GM19240 (cell line): Measurements from ENCODE around the gene RABEPK.
"Not testable (repeated sequence)": the region's sequence is repeated elsewhere in the genome, so short reads cannot be mapped to it uniquely, and the experiment has no call there.

ENCODE experiments used
- DNase-seq: peaks from one replicate; pipeline ENCODE4 v3.0.0; 2011; ENCODE audit warnings: low spot score; ENCODE audit not compliant: insufficient read length

Gene RABEPK

GRCh38 chr9:125194466-125194865 lies 5.9 kb upstream of the RABEPK start:
- not testable (repeated sequence) for DNase-seq

DNA sequence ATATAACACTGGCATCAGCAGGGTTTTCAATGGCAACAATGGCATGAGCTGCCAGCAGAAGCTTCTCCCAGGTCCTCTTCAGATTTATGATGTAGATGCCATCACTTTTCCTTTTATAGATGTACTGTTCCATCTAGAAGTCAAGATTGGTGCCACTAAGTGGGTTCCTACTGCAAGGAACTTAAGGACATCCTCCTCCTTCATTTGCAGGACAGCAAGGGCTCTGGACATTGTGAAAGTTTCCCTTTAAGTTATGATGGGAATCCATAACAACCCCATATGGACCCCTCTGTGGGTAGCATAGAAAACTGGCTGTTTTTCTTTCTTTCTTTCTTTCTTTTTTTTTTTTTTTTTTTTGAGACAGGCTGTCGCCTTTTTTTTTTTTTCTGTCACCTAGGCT lies 4.8 kb upstream of the RABEPK start:
- not testable (repeated sequence) for DNase-seq

GRCh38 chr9:125202846-125203618 lies 2.7 kb downstream of the RABEPK start:
- no peak for DNase-seq

GRCh38 chr9:125204477-125204876 lies 4.1 kb downstream of the RABEPK start:
- no peak for DNase-seq

DNA sequence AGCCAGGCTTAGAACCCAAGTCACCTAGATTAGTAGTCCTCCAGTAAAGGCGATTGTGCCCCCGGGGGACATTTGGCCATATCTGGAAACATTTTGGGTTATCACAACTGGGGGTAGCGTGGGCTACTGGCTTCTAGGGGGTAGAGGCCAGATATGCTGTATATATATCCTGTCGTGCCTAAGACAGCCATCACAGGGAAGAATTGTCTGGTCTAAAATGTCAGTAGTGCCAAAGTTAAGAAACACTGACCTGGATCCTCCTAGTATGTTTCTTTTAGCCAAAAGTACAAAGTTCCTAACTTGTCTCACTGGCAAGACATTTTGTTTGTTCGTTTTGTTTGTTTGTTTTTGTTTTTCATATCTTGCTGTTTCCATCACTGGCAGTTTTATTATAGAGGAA lies 13.8 kb downstream of the RABEPK start:
- DNase-seq = no peak

GRCh38 chr9:125218621-125219020 lies 18.3 kb downstream of the RABEPK start:
- no peak for DNase-seq

- DNase-seq = not testable (repeated sequence)
Observed at GRCh38 chr9:125224858-125225257, 24.5 kb downstream of the RABEPK start.

- DNase-seq = no peak
Observed at GRCh38 chr9:125227761-125228160, 27.4 kb downstream of the RABEPK start.

- DNase-seq = no peak
Observed at GRCh38 chr9:125233678-125234077, 33.3 kb downstream of the RABEPK start.

- DNase-seq = not testable (repeated sequence)
Observed at GRCh38 chr9:125234099-125234498, 33.8 kb downstream of the RABEPK start.

DNA sequence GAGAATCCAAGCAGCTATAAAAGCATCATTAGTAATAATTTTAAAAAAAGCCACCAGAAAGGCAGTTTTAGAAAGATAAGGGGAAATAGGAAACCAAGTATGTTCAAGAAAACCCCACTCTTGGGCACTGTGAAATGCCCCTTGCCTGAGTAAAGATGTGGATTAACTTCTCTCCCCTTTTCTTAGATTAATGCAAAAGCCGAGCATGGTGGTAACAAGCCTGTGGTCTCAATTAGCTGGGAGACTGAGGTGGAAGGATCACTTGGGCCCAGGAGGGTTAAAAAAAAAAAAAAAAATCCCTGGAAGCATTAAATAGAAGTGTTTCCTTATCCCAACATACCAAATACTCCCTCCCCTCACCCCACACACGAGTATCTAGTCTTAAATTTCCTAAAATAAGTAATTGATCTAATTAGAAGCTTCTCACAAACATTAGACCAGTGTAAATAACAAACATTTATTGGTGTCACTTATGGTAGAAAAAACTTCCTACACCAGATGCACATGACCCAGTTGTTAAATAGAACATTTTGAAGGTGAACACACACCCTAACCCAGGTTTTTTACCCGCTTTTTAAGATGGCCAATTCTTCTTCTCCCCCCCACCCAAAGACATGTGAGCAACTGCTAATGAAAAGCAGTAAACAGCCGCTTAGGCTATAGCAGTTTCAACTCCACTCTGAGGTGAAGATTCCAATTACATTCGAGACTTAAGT lies 35.6 kb downstream of the RABEPK start:
- no peak for DNase-seq

GRCh38 chr9:125236520-125237159 lies 36.3 kb downstream of the RABEPK start:
- DNase-seq = not testable (repeated sequence)

- DNase-seq = no peak
Observed at GRCh38 chr9:125238127-125238914, 38.0 kb downstream of the RABEPK start.

- no peak for DNase-seq
Observed at GRCh38 chr9:125238915-125239446, 38.6 kb downstream of the RABEPK start.

GRCh38 chr9:125239631-125240597 lies 39.6 kb downstream of the RABEPK start:
- DNase-seq = no peak

DNA sequence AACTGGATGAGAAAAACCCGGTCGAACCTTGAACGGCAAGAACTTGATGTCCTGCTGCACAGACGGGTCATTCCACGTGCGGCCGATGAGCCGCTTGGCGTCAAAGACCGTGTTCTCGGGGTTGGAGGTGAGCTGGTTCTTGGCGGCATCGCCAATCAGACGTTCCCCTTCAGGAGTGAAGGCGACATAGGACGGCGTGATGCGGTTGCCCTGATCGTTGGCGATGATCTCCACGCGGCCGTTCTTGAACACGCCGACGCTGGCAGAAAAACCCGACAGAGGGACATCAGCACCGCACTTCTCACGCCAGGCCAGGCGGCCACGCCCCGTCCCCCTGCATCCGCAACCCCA lies 40.3 kb downstream of the RABEPK start:
- DNase-seq = no peak

GRCh38 chr9:125241000-125241862 lies 40.9 kb downstream of the RABEPK start, which contains the start of gene HSPA5:
Gene HSPA5 (minus strand): TSS chr9:125241343. CDS start chr9:125241126, 217 bp downstream.
- DNase-seq = peak; percentile 93

- DNase-seq = no peak
Observed at GRCh38 chr9:125241863-125242739, 41.8 kb downstream of the RABEPK start.
